AG10803 (cell line): ENCODE results near the gene THSD4.
"Not testable (repeated sequence)": the region's sequence is repeated elsewhere in the genome, so short reads cannot be mapped to it uniquely, and the experiment has no call there.

Experiments used
- DNase-seq: peaks from one replicate; pipeline ENCODE4 v3.0.0; 2010; ENCODE audit warnings: low read depth
- H3K4me3 ChIP-seq: 2 replicates; pipeline ENCODE4 v1.5.1; 2011; ENCODE audit warnings: mild to moderate bottlenecking, low read length, control low read depth
- CTCF ChIP-seq: conservative IDR thresholded peaks from 2 replicates; pipeline ENCODE4 v1.5.1; 2011; ENCODE audit warnings: mild to moderate bottlenecking, low read length, control low read depth, inconsistent platforms

Gene THSD4

DNA sequence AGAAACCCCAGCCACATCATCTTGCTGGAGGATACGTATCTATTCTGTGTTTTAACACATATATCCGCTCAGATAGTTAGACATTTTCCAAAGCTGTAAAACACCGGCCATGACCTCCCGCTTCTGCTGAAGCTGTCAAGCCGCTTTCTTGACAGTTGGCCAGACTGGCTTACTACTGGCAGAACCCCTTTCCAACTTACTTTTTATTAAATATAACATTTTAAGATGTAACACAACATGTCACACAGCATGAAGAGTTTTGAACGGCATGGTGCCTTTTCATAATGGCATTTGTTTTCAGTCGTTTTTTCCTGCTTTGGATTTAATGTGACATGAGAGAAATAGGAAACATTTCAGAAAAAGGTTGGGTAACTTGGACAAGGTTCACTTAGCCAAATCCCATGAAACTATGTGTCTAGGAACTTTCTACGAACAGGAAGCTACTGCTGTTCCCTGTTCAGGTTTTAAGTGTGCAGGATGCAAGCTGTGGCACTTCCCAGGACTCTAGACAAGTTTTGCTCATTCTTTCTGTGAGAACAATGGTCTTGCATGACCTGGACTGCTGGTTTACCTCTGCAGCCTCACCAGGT lies 281.4 kb downstream of the THSD4 start:
- no peak overlapping the region for H3K4me3 ChIP-seq
- no peak for TF ChIP-seq CTCF
- DNase-seq: no peak

DNA sequence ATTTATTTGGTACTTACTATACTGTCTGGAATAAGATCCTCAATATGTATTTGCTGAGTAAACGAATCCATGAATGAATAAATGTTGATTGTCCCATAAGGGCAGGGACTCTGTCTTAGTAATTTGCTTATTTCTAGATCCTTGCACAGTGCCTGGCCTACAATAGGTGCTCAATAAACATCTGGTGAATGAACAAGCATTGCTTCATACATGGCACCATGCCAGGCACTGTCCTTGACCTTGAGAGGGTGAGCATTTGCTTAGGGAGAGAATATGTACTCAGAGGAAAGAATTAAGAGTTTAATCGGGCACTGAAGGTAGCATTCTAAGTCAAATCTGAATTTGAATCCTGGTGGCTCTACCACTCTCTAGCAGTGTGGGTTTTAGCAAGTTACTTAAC lies 282.1 kb downstream of the THSD4 start:
- no peak for TF ChIP-seq CTCF
- peak; percentile 25 for DNase-seq
- no peak overlapping the region for H3K4me3 ChIP-seq

DNA sequence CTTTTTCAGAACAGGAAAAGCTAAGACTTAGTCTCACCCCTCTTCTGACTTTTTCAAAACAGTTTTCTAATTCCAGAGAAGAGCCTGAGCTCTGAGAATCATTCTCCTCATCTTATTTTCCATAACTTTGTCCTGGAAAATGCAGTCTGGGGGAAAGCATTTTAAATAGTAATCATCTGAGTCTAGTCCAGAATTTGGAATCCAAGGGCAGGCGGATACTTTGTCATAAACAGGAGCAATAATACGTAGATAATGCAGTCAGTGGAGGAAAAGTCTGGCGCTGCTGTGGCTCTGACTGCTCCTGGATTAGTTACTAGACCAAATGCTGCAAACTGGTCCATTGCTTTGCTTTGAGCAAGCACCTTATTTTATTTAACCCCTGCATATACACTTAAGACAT lies 285.0 kb downstream of the THSD4 start:
- TF ChIP-seq CTCF: no peak
- no peak overlapping the region for H3K4me3 ChIP-seq
- DNase-seq: no peak

DNA sequence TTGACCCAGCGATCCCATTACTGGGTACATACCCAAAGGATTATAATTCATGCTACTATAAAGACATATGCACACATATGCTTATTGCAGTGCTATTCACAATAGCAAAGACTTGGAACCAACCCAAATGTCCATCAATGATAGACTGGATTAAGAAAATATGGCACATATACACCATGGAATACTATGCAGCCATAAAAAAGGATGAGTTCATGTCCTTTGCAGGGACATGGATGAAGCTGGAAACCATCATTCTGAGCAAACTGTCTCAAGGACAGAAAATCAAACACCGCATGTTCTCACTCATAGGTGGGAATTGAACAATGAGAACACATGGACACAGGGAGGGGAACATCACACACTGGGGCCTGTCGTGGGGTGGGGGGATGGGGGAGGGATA lies 286.5 kb downstream of the THSD4 start:
- not testable (repeated sequence) for H3K4me3 ChIP-seq, DNase-seq

DNA sequence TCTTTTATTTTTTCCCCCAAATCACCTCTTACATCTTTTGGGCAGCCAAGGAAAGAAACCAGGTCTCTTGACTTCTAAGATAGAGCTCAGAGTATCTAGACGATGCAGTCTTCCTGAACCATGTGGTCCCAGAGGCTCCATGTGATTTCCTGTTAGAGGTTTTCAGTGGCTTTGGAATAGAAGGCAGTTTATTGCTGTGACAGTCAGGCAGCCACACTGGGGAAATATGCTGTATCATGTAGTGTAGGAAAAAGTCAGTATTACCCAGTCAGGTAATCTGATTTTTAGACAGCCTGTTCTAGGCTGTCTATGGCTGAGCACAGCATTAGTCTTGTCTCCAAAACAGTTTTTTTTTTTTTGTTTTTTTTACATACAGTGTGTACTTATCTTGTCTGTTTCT lies 294.3 kb downstream of the THSD4 start:
- H3K4me3 ChIP-seq: no peak overlapping the region
- DNase-seq: no peak
- TF ChIP-seq CTCF: no peak

DNA sequence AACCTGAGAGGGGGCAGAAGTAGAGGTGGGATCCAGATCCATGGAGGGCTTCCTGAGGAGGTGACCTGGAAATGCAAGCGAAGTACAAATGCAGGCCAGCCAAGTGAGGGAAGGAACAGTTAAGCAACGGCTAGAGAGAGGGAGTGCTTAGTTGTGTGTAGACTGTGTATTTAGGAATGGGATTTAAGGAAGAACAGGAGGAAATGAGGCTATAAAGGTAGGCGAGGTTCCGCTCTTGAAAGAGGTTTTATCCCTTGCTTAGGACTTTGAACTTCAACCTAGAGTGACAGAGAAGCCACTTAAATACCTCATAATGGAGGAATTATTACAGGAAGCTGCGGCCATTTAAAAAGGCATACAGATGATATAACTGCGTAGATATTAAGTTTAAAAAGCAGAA lies 295.1 kb downstream of the THSD4 start:
- no peak overlapping the region for H3K4me3 ChIP-seq
- DNase-seq: no peak
- no peak for TF ChIP-seq CTCF

DNA sequence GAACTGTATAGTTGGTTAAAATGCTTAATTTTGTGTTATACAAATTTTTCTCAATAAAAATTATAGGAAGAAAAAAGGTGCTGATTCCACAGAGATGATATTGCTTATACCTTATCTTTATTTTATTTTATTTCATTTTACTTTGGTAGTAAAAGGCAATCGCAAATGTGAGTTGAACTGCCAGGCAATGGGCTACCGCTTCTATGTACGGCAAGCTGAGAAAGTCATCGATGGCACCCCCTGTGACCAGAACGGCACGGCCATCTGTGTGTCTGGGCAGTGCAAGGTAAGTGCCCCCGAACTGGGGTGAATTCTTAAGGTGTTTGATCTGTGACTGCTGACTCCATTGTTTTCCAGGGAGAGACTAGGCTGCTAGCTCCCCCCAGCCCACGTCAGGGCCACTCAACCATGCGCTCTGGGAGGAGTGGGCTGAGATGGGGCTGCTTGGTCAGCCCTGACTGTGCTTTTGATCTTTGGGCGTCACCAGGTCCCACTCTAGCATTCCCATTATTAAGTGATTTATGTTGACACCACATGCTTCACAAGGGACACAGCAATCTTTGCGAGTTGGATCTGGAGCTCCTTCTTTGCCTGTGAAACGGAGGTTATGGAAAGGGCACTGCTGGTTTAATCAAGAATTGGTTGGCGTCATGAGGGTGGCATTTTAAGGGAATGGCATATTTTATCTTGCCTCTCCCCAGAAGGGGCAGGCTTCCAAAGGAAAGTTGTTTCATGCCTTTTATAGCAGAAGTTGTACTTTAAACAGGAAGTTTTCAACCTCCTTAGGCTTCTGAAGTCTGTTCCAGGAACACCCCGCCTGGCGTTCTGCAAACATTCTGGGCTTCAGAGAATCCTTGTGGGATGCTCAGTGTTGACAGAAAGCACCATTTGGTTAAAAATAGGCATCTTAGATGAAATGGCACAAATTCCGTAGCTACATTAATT lies 296.5 kb downstream of the THSD4 start:
- peak; percentile 28 for DNase-seq
- no peak overlapping the region for H3K4me3 ChIP-seq
- no peak for TF ChIP-seq CTCF
